IMR-90 (cell line): ENCODE measurements around the gene DCANP1. TPM values are rescaled to one million over a fixed set of nuclear protein-coding genes. Genes with fewer than 3 reads are reported as not detected.

ENCODE experiments used
- ATAC-seq: fragments of 200-7000 bp; cut with Tn5 transposase; 2 replicates; pipeline ENCODE4 v1.9.1; 2020; ENCODE audit warnings: low read depth, mild to moderate bottlenecking, moderate library complexity
- BruUV-seq: library from RNA; stranded (reverse); fragments of 400-500 nt; replicated peaks from 2 replicates; lab custom pipeline; 2021; lab: Mats Ljungman, UMichigan
- CTCF ChIA-PET: fragments of 300-600 bp; formaldehyde crosslinking; extraction: SDS; loops from one replicate; lab custom pipeline; 2021; ENCODE audit warnings: antibody characterized with exemption; lab: Yijun Ruan, JAX
- POLR2A ChIA-PET: fragments of 300-600 bp; sonication (Branson Sonifier 250); formaldehyde crosslinking; loops from one replicate; lab custom pipeline; 2022; ENCODE audit warnings: antibody characterized with exemption; ENCODE audit not compliant: unreplicated experiment; lab: Charles Lee
- DNase-seq: peaks from one replicate; pipeline ENCODE4 v3.0.0; 2013
- H2AFZ ChIP-seq: replicated peaks from 2 replicates; pipeline ENCODE3; 2013; ENCODE audit warnings: low read length, mild to moderate bottlenecking; ENCODE audit not compliant: poor library complexity
- H2AK5ac ChIP-seq: 2 replicates; pipeline ENCODE4 v1.6.1; 2013; ENCODE audit warnings: low read depth, low read length, inconsistent platforms
- H2AK9ac ChIP-seq: replicated peaks from 2 replicates; pipeline ENCODE3; 2013; ENCODE audit warnings: mild to moderate bottlenecking, low read depth, low read length, moderate library complexity; ENCODE audit not compliant: poor library complexity
- H2BK120ac ChIP-seq: 2 replicates; pipeline ENCODE4 v1.6.1; 2013; ENCODE audit warnings: low read depth, low read length, inconsistent platforms
- H2BK15ac ChIP-seq: 3 replicates; pipeline ENCODE4 v1.6.1; 2013; ENCODE audit warnings: low read depth, low read length, inconsistent platforms
- H2BK20ac ChIP-seq: 2 replicates; pipeline ENCODE4 v1.6.1; 2013; ENCODE audit warnings: low read depth, mild to moderate bottlenecking, inconsistent platforms, low read length, moderate library complexity
- H2BK5ac ChIP-seq: 2 replicates; pipeline ENCODE4 v1.6.1; 2013; ENCODE audit warnings: mild to moderate bottlenecking, low read depth, low read length, inconsistent platforms; ENCODE audit not compliant: poor library complexity, severe bottlenecking
- H3K14ac ChIP-seq: replicated peaks from 2 replicates; pipeline ENCODE4 v1.6.1; 2013; ENCODE audit warnings: low read depth, low read length, inconsistent platforms
- H3K18ac ChIP-seq: 2 replicates; pipeline ENCODE4 v1.6.1; 2013; ENCODE audit warnings: low read depth, low read length, control low read depth
- H3K23ac ChIP-seq: 2 replicates; pipeline ENCODE4 v1.6.1; 2013; ENCODE audit warnings: low read depth, low read length, inconsistent platforms
- H3K27ac ChIP-seq: 2 replicates; pipeline ENCODE4 v1.5.1; 2013; ENCODE audit warnings: mild to moderate bottlenecking, control low read depth, low read length; ENCODE audit not compliant: insufficient read depth
- H3K27me3 ChIP-seq: 2 replicates; pipeline ENCODE4 v1.6.1; 2013; ENCODE audit warnings: low read length; ENCODE audit not compliant: control insufficient read depth, insufficient read depth
- H3K36me3 ChIP-seq: 2 replicates; pipeline ENCODE4 v1.6.1; 2013; ENCODE audit warnings: low read length, mixed read lengths; ENCODE audit not compliant: control insufficient read depth, insufficient read depth
- H3K4ac ChIP-seq: 2 replicates; pipeline ENCODE4 v1.6.1; 2013; ENCODE audit warnings: low read depth, low read length, inconsistent platforms
- H3K4me1 ChIP-seq: 2 replicates; pipeline ENCODE4 v1.6.1; 2013; ENCODE audit warnings: low read length, mixed read lengths; ENCODE audit not compliant: control insufficient read depth, insufficient read depth
- H3K4me2 ChIP-seq: 2 replicates; pipeline ENCODE4 v1.6.1; 2013; ENCODE audit warnings: low read depth, mild to moderate bottlenecking, control low read depth, low read length, moderate library complexity
- H3K4me3 ChIP-seq: 2 replicates; pipeline ENCODE4 v1.5.1; 2013; ENCODE audit warnings: low read depth, mild to moderate bottlenecking, control low read depth, low read length, moderate library complexity; ENCODE audit not compliant: insufficient read depth
- H3K56ac ChIP-seq: 2 replicates; pipeline ENCODE4 v1.6.1; 2013; ENCODE audit warnings: low read length, inconsistent platforms; ENCODE audit not compliant: insufficient read depth; ENCODE audit errors: extremely low read depth
- H3K79me1 ChIP-seq, 2 experiments: 2 replicates each; pipeline ENCODE4 v1.6.1; 2013; ENCODE audit warnings: low read length in 2 of 2, inconsistent platforms in 1 of 2, low read depth in 1 of 2
- H3K9ac ChIP-seq: 2 replicates; pipeline ENCODE4 v1.6.1; 2013; ENCODE audit warnings: low read depth, low read length, control low read depth
- H3K9me1 ChIP-seq: 2 replicates; pipeline ENCODE4 v1.6.1; 2013; ENCODE audit warnings: low read length, inconsistent platforms; ENCODE audit not compliant: insufficient read depth
- H3K9me3 ChIP-seq: 2 replicates; pipeline ENCODE4 v1.6.1; 2013; ENCODE audit warnings: low read length; ENCODE audit not compliant: control insufficient read depth, insufficient read depth
- H4K20me1 ChIP-seq: 2 replicates; pipeline ENCODE4 v1.6.1; 2013; ENCODE audit warnings: low read length, inconsistent platforms; ENCODE audit not compliant: insufficient read depth
- H4K5ac ChIP-seq: 2 replicates; pipeline ENCODE4 v1.6.1; 2013; ENCODE audit warnings: mild to moderate bottlenecking, low read depth, low read length, control low read depth
- H4K8ac ChIP-seq, 2 experiments: 2 replicates each; pipeline ENCODE4 v1.6.1; 2013; ENCODE audit warnings: low read depth in 2 of 2, low read length in 2 of 2, control low read depth in 1 of 2, inconsistent platforms in 1 of 2
- H4K91ac ChIP-seq: 2 replicates; pipeline ENCODE4 v1.6.1; 2013; ENCODE audit warnings: low read depth, low read length, inconsistent platforms; ENCODE audit not compliant: insufficient read depth
- BHLHE40 ChIP-seq: fragments of 150-350 bp; IDR thresholded peaks from 2 replicates; pipeline ENCODE4 v1.6.1; 2016; ENCODE audit warnings: mild to moderate bottlenecking, low read depth, low read length
- CEBPB ChIP-seq: IDR thresholded peaks from 2 replicates; pipeline ENCODE4 v1.6.1; 2012; ENCODE audit warnings: low read depth, low read length, improper control_type of control experiment
- CHD1 ChIP-seq: IDR thresholded peaks from 2 replicates; pipeline ENCODE4 v1.6.1; 2012; ENCODE audit warnings: low read depth, low read length, improper control_type of control experiment
- CTCF ChIP-seq: conservative IDR thresholded peaks from 2 replicates; pipeline ENCODE4 v1.5.1; 2012; ENCODE audit warnings: mild to moderate bottlenecking, low read depth, low read length, improper control_type of control experiment
- MAFK ChIP-seq: IDR thresholded peaks from 2 replicates; pipeline ENCODE4 v1.6.1; 2012; ENCODE audit warnings: low read depth, low read length, improper control_type of control experiment
- MXI1 ChIP-seq: IDR thresholded peaks from 2 replicates; pipeline ENCODE4 v1.6.1; 2012; ENCODE audit warnings: low read depth, mild to moderate bottlenecking, low read length, moderate library complexity, borderline replicate concordance
- NFE2L2 ChIP-seq: fragments of 150-350 bp; IDR thresholded peaks from 2 replicates; pipeline ENCODE4 v1.6.1; 2016; ENCODE audit warnings: low read depth, mild to moderate bottlenecking, low read length
- POLR2A ChIP-seq: IDR thresholded peaks from 2 replicates; pipeline ENCODE4 v1.6.1; 2012; ENCODE audit warnings: mild to moderate bottlenecking, low read depth, low read length
- RCOR1 ChIP-seq: IDR thresholded peaks from 2 replicates; pipeline ENCODE4 v1.6.1; 2012; ENCODE audit warnings: mild to moderate bottlenecking, low read length, improper control_type of control experiment; ENCODE audit not compliant: insufficient replicate concordance
- RFX5 ChIP-seq: IDR thresholded peaks from 2 replicates; pipeline ENCODE4 v1.8.0; 2012; ENCODE audit warnings: low read depth, mild to moderate bottlenecking, low read length, moderate library complexity
- SMC3 ChIP-seq: fragments of 150-350 bp; IDR thresholded peaks from 2 replicates; pipeline ENCODE4 v1.6.1; 2016; ENCODE audit warnings: low read depth, mild to moderate bottlenecking, antibody characterized with exemption, low read length, moderate library complexity
- USF2 ChIP-seq: fragments of 150-350 bp; IDR thresholded peaks from 2 replicates; pipeline ENCODE4 v1.6.1; 2017; ENCODE audit warnings: mild to moderate bottlenecking, antibody characterized with exemption, low read length, low read depth
- WGBS, 2 experiments: methylation state at CpG; one replicate each; pipeline versions ENCODE4 v1.1.5 to v1.1.7; 2013; ENCODE audit warnings: missing lambda C conversion rate in 2 of 2; ENCODE audit not compliant: insufficient read length in 1 of 2; ENCODE audit errors: extremely low coverage in 2 of 2; 5-methylcytosine and 5-hydroxymethylcytosine counted together
- dilution Hi-C: fragments of 300-500 bp; cut with HindIII; formaldehyde crosslinking; loops from one replicate; pipeline ENCODE4 v1.14.3; 2018; ENCODE audit warnings: low sequenced_read_pairs; ENCODE audit not compliant: unreplicated experiment
- in situ Hi-C: fragments of 300-500 bp; cut with MboI; formaldehyde crosslinking; loops from 3 replicates; pipeline ENCODE4 v1.14.3; 2019; ENCODE audit warnings: low sequenced_read_pairs, inconsistent platforms, mixed read lengths
- intact Hi-C: fragments of 100-400 bp; cut with micrococcal nuclease; formaldehyde crosslinking; loops from 2 replicates; pipeline ENCODE4 v1.10.0; 2022
- polyA plus RNA-seq, 3 experiments: library from polyadenylated mRNA; depleted of rRNA; stranded (reverse); fragments of >200 nt; gene quantifications; 2 replicates each; pipeline ENCODE4 v1.2.3, GENCODE V29; 2012; ENCODE audit warnings: low replicate concordance in 1 of 3
- total RNA-seq: library from RNA; depleted of rRNA; stranded (reverse); fragments of >200 nt; gene quantifications from 2 replicates; pipeline ENCODE4 v1.2.3, GENCODE V29; 2012
- TF ChIP-seq, protein P1 (sequence below): fragments of 150-350 bp; IDR thresholded peaks from 2 replicates; pipeline ENCODE4 v1.6.1; 2016; ENCODE audit warnings: low read depth, mild to moderate bottlenecking, low read length, moderate library complexity, borderline replicate concordance

DCANP1 gene
- total and polyA plus RNA-seq, 2 of the 4 experiments (the other 2 are of a cell fraction) = not detected

DNA sequence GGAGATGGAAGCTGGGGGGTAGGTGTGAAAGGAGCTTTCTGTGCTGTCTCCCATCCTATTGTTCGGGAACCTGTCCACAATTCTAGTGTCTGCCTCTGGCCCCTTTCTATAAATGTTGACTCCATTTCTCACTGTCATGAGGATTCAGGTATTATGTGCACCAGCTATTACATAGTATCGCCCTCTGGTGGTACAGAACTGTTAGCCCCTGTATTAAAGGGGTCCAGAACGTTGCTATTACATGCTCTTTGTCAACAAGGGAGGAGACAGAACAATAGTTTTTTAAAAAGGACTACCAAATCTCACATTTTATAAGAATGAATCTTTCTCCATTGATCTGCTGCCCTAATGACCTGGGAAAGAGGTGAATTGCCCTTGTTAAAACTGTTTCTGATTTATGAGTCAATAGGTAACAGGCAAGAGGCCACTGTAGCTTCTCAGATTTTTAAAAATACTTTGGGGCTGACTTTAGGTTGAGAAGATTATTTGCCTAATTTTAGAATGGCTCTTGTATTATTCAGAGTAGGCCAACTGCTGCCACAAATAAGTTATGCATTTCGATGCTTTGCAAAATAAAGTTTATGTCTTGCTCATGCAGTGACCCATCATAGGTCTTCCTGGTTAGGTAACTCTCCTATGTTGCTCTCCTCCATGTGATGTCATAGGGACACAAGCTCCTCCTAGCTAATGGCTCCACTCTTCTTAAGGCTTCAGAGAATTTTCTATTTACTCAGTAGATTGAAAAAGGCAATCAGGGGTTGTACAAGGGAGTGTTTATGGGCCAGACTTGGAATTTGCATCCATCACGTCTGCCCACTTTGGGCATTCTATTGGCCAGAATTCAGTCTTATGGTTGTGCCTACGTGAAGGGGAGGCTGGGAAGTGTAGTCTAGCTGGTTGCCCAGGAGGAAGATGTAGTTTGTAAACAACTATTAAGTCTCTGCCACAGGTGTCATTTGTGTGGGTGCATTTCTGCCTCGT lies 20.8 kb downstream of the DCANP1 start:
- dilution Hi-C loops = no loop called here
- CTCF ChIA-PET = interaction anchor here (0.6 to 1.9 kb wide), 11 partner anchors 9 to 68 kb away, joined by 3 to 11 read pairs (median 4); no protein-coding TSS in a partner anchor
- Histone ChIP-seq H3K18ac (no peak overlapping the region; the same call in 1 of the 2 replicates), H4K8ac (no peak overlapping the region), H2AFZ (no peak overlapping the region), H3K36me3 (no peaks in the 10 kb centered on the region), H3K27ac (no peak overlapping the region), H3K9me3 (peaks cover 5% of the 10 kb centered on the region), H2BK15ac (no peak overlapping the region), H3K4me3 (no peak overlapping the region), H3K4me1 (no peaks in the 10 kb centered on the region), H3K56ac (no peak overlapping the region), H2BK20ac (0 out of 2 replicates have a peak overlapping the region, but pooled peaks have one; percentile 6), H3K79me1 (no peaks in the 10 kb centered on the region), H3K4me2 (no peak overlapping the region), H4K91ac (no peak overlapping the region), H4K20me1 (no peaks in the 10 kb centered on the region), H2BK5ac (no peak overlapping the region), H3K9me1 (no peaks in the 10 kb centered on the region), H2BK120ac (no peak overlapping the region), H2AK9ac (no peak overlapping the region), H3K23ac (no peak overlapping the region), H3K14ac (no peak overlapping the region), H2AK5ac (0 out of 2 replicates have a peak overlapping the region, but pooled peaks have one; percentile 4), H3K4ac (no peak overlapping the region), H3K9ac (no peak overlapping the region), H3K27me3 (no peaks in the 10 kb centered on the region), H4K5ac (no peak overlapping the region)
- in situ Hi-C loops = no loop called here
- ATAC-seq (peak; percentile 93), DNase-seq (peak; percentile 61)
- POLR2A ChIA-PET = no interaction called here
- no TSS peak for BruUV-seq
- WGBS, 2 experiments = 80% methylated on average over 2 of the region's 7 CpGs; no CpG with 5 or more reads in 1 of the 2 experiments
- intact Hi-C loops = loop anchor here (2.0 kb wide), 2 partner anchors 72 to 82 kb away; no protein-coding TSS in a partner anchor
- TF ChIP-seq CHD1 = no peak
- no peak for TF ChIP-seq BHLHE40
- no peak for TF ChIP-seq RFX5
- no peak for TF ChIP-seq RCOR1
- peak; percentile 71 for TF ChIP-seq CTCF
- TF ChIP-seq CEBPB = no peak
- no peak for TF ChIP-seq MAFK
- TF ChIP-seq, protein P1, sequence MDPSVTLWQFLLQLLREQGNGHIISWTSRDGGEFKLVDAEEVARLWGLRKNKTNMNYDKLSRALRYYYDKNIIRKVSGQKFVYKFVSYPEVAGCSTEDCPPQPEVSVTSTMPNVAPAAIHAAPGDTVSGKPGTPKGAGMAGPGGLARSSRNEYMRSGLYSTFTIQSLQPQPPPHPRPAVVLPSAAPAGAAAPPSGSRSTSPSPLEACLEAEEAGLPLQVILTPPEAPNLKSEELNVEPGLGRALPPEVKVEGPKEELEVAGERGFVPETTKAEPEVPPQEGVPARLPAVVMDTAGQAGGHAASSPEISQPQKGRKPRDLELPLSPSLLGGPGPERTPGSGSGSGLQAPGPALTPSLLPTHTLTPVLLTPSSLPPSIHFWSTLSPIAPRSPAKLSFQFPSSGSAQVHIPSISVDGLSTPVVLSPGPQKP = no peak
- peak; percentile 74 for TF ChIP-seq SMC3
- TF ChIP-seq POLR2A = no peak
- TF ChIP-seq USF2 = no peak
- TF ChIP-seq NFE2L2 = no peak
- TF ChIP-seq MXI1 = no peak
